CD4-positive, alpha-beta T cell treated with Interleukin-17A for 1 hour (primary cell): ENCODE results near the gene ATRIP.
"Not testable (repeated sequence)": the region's sequence is repeated elsewhere in the genome, so short reads cannot be mapped to it uniquely, and the experiment has no call there.

Source experiments
- DNase-seq: peaks from one replicate; pipeline ENCODE4 v3.0.0-alpha.2; 2020

ATRIP gene

DNA sequence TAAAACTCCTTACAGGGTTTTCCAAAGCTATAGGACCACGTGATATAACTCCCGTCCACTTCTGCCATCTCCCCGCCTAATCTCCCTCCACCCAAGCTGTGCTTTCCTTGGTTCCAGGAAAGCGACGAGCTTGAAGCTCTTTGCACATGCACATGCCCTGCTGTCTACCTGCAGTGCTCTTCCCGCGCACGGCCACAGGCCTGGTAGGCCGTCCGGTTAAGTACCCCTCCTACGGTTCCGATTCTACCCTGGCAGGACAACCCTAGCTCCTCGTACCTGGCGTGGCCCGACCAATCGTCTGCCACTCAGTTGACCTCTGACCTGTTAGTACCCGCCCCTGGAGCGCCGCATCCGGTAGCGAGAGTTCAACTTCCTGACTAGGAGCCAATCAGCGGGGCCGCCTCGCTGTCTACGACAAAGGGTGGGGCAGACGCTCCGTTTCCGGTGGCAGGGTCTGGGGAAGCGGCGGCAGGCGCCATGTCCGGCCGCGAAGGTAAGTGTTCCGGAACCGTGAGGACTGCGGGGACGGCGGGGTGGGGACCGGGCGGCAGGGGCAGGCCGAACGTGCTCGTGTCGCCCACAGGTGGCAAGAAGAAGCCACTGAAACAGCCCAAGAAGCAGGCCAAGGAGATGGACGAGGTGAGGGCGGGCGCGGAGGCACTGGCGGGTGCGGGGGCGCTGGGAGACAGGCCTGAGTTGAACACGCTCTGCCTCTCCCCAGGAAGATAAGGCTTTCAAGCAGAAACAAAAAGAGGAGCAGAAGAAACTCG is 6.5 kb upstream of the ATRIP start, which contains the start of the genes CCDC51 and TMA7:
TSS of gene CCDC51 (minus strand) at position 300 of the 770 bp plus-strand sequence. CDS start 4,991 bp downstream, outside the sequence.
TSS of gene TMA7 (plus strand) at position 438 of the 770 bp plus-strand sequence. CDS start at position 478, 40 bp downstream.
- DNase-seq = peak; percentile 98

DNA sequence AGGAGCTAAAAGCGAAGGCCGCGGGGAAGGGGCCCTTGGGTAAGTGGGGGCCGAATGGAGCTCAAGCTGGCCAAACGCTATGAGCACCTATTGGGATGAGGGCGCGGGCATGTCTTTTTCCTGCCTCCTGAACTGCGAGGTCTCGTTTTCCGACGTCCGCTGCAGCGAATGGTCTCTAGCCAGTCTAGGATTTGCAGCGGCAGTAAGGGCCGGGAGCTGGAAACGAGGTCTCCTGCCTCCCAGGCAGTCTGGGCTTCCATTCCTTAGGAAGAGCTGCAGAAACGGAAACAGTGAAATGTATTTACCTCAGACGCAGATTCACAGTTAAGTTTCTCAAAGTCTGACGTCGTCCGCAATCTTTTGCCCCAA is 6.0 kb upstream of the ATRIP start:
- peak; percentile 39 for DNase-seq

- DNase-seq = no peak
Measured at GRCh38 chr3:48441940-48442339, 4.6 kb upstream of the ATRIP start.

DNA sequence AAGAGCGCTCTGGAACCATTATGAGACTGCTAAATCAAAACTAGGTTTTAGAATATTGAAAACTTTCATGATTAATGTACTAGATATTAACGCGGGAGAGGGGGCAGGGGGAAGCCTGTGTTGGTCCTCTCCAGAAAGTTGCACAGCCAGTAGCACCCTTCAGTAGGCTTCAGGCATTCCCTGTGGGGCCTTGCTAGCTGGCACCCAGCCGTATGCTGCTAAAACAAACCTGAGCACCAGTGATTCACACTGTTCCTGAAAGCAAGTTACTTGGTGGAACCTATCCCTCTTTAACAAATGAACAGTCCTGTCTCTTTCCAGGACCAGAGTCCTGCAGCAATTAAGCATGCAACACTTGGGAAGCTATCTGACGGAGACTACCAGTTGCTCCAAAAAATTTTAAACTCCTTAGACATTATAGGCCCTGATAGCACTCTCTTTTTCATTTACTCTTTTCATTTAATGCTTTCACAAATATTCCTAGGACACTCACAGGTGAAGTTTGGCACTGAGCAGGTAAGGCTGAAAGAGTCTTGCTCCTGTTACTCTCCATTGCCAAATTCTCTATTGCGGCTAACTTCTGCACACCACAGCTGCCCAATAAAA is 1.2 kb upstream of the ATRIP start:
- DNase-seq = no peak

DNA sequence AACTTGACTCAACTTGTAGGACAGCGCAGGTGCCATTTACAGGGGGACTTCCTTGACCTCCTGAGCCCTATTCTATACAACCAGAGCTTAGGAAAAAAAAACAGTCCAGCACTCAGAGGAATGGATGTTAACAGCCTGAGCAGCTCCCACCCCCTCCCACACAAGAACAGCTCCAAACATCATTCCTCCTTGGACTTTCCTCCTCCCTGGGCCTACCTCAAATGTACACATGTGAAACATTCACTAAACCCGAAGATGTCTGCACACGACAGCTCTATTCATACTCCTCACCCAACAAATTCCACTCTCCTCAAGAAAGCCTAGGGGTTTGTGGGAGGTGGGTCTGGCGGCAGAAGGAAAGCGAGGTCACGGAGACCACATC is 503 bp upstream of the ATRIP start:
- DNase-seq = no peak

- no peak for DNase-seq
Measured at GRCh38 chr3:48451270-48451669, 4.7 kb downstream of the ATRIP start.

- DNase-seq = no peak
Measured at GRCh38 chr3:48456456-48456855, 9.9 kb downstream of the ATRIP start.

DNA sequence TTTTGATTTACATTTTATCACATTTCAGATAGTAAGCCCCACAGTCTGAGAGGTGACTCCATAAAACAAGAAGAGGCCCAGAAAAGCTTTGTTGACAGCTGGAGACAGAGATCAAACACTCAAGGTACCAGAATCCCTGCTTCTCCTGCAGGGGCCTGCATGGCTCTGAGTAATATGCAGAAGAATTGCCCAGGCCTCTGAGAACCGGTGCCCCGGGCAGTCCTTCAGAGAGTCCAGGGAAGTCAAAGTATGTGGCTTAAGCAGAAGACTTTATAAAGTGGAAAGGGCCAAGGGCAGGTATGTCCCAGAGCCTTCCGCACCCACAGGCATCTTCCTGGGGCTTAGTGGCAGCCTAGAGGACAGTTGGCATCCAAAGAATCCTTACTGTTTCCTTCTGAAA is 12.8 kb downstream of the ATRIP start:
- no peak for DNase-seq

GRCh38 chr3:48459773-48460516 is 13.4 kb downstream of the ATRIP start:
- DNase-seq = no peak

DNA sequence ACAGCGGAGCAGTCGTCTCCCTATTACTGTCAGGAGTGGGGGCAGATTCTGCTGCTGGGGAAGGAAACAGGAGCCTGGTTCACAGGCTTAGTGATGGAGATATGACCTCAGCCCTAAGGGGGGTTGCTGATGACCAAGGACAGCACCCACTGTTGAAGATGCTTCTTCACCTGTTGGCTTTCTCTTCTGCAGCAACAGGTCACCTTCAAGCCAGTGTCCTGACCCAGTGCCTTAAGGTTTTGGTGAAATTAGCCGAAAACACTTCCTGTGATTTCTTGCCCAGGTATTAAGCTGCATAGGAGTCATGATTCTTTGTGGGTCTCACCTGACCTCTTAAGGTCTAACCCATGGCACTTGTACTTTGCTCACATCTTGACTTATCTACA is 14.0 kb downstream of the ATRIP start:
- no peak for DNase-seq

DNA sequence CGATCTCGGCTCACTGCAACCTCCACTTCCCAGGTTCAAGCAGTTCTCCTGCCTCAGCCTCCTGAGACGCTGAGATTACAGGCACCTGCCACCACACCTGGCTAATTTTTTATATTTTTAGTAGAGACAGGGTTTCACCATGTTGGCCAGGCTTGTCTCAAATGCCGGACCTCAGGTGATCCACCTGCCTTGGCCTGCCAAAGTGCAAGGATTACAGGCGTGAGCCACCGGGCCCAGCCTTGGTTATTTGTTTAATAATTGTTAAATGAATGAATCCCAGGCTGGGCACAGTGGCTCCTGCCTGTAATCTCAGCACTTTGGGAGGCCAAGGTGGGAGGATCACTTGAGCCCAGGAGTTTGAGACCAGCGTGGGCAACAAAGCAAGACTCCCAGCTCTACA is 15.2 kb downstream of the ATRIP start:
- not testable (repeated sequence) for DNase-seq

- no peak for DNase-seq
Measured at GRCh38 chr3:48463703-48464102, 17.2 kb downstream of the ATRIP start.

- DNase-seq = no peak
Measured at GRCh38 chr3:48464713-48465221, 18.2 kb downstream of the ATRIP start.

DNA sequence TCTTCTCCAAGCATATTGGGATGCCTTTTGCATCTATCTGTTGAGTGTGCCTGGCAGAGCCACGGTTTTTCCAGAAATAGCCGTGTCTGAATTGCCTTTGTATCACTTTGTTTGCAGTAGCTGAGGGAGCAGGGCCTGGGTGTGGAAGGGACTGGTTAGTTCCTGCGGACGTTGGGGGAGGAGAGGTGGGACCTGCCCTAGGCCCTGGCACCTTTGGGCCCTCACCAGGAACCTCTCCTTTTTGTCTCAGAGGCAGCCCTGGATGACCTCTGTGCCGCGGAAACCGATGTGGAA is 18.6 kb downstream of the ATRIP start:
- DNase-seq = no peak

- DNase-seq = peak; percentile 81
Measured at GRCh38 chr3:48465531-48466378, 19.2 kb downstream of the ATRIP start.

- peak; percentile 47 for DNase-seq
Measured at GRCh38 chr3:48466386-48467109, 20.0 kb downstream of the ATRIP start.

GRCh38 chr3:48467110-48467454 is 20.5 kb downstream of the ATRIP start:
- DNase-seq = no peak

DNA sequence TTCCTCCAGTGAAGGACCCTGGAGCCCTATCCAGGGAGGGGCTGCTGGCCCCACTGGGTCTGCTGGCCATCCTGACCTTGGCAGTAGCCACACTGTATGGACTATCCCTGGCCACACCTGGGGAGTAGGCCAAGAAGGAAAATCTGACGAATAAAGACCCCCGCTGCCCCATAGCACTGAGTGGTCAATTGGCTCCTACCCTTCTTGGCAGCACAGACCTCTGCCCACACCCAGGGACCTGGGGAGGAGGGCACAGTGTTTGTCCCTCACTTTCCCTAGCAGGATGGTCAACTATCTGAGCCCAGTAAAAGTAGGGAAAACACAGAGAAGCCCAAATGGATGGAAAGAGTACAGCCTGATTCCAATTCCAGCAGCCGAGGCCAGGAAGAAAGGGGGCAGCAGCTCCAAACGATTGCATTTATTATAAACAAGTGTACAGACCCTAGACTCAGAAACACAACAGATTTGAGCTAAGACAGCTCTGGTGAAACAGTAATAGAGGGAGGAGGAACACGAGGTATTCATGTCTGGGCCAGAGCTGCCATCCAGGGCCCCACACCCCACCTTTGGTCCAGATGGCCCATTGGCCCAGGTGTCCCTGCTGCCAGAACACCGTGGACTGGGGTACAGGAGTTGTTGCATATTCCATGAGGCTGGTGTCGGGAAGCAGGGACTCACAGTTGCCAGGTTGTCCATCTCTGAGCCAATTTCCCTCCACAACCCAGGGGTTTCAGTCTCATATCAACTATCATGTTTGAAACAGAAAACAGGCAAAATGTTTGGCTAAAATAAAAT is 21.1 kb downstream of the ATRIP start:
- no peak for DNase-seq

DNA sequence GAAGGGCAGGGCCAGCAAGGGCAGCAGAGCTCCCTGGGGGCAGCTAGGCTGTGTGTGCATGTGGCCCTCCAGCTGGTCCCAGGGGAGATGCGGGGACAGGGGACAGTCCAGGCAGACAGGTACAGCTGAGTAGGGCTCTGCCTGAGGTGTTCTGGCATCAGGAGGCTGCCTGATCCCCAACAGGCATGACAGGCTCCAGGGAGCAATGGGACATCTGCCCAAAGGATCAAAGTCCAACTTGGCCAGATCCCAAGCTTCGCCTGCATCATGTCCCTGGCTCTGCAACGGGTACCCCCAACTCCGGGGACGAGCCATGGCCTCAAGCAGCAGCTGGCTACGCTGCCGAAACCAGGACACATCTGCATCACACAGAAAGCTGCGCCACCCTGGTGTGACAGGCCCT is 21.8 kb downstream of the ATRIP start:
- DNase-seq = no peak

GRCh38 chr3:48469046-48469915 is 22.7 kb downstream of the ATRIP start:
- DNase-seq = no peak
